HG02840 (cell line): ENCODE measurements around the gene OR2A42.
"Not testable (repeated sequence)": the region's sequence is repeated elsewhere in the genome, so short reads cannot be mapped to it uniquely, and the experiment has no call there.

Experiments used
- ATAC-seq: cut with Tn5 transposase; IDR thresholded peaks from one replicate; pipeline ENCODE4 v1.9.1; 2021; ENCODE audit warnings: mild to moderate bottlenecking, moderate library complexity, moderate number of reproducible peaks; ENCODE audit not compliant: unreplicated experiment, low FRiP score

The OR2A42 gene, protein sequence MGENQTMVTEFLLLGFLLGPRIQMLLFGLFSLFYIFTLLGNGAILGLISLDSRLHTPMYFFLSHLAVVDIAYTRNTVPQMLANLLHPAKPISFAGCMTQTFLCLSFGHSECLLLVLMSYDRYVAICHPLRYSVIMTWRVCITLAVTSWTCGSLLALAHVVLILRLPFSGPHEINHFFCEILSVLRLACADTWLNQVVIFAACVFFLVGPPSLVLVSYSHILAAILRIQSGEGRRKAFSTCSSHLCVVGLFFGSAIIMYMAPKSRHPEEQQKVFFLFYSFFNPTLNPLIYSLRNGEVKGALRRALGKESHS

DNA sequence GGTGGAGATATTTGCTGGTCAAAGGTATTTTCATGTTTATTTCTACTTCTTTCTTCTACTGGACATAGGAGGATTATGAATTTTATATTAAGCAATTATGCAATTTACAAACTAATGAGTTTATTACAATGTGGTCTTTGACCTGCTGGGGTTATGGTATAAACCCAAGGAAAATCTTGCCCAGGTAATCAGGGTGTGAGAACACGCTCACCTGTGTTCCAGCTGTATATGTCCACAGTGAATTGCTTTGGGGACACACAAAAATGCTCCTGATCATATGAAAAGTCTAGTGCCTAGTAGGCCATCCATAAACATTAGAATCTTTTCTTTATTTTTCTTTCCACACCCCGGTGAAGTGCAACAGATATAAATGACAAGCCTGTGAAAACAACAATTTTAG, at the start of gene OR2A42:
TSS of gene OR2A42 (minus strand) at position 241 of the 400 bp plus-strand sequence. CDS start 6,762 bp downstream, outside the sequence.
- not testable (repeated sequence) for ATAC-seq

DNA sequence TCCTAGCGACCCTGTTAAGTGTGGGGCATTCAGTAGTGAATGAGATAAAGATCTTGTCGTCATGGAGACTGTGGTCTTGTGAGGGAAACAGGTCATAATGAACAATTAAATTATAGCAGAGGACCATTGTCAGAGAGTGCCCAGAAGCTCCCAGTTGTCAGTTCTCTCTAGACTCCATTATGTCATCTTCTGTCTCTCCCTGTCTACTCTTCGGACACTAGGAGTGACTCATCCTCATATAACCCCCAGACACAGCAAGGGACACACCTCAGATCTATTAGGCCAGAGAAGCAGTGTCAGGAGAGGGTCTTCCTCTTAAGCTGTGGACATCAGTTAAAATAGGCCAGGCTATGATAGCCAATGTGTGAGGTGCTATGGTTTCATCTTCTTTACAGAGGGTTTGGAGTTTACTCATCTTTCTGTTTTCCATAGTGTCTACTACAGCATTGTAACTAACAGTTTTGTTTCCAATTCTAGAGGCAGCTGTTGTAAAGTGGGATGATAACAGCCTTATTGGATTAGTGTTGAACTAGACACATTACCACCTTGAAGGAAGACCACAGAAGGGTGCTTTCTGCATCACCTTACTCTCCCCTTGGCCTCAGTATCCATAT, 47.9 kb upstream of the OR2A42 start:
- ATAC-seq, result not testable (repeated sequence)

DNA sequence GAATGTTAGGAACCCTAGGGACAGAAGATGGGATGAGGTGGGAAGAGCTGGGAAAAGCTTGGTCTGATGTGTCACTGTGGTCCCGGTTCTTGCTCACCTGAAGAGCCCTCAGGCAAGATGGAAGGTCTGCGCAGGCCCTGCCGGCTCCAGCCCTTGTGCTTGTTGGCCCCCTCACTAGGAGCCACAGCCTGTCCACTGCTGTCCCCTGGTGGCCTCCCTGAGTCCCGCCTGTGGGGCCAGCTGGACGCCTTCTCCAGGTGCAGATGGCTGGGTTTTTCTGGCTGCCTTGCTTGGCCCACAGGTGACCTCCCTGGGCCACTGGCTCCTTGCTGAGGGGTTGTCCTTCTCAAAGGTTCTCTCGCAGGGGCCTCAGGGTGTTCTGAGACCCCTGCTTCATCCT, 44.3 kb upstream of the OR2A42 start:
- not testable (repeated sequence) for ATAC-seq

DNA sequence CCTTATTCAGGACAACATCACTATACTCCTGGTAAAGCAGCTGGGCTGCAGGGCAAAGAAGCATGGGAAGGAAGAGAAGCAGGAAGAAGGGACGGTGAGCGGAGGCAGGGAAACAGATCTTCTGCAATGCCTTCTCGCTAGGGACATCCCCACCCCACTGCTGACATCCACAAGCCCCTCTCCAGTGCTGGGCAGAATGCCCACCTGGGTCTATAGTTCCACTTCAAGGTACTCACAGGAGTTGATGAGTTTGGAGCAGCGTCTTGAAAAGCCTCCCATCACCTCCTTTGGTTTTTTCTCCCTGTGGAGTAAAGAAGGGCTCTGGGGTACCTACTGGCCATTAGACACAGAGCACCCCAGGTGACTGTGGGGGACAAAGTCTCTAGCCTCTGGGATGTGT, 43.1 kb upstream of the OR2A42 start:
- ATAC-seq, result not testable (repeated sequence)

DNA sequence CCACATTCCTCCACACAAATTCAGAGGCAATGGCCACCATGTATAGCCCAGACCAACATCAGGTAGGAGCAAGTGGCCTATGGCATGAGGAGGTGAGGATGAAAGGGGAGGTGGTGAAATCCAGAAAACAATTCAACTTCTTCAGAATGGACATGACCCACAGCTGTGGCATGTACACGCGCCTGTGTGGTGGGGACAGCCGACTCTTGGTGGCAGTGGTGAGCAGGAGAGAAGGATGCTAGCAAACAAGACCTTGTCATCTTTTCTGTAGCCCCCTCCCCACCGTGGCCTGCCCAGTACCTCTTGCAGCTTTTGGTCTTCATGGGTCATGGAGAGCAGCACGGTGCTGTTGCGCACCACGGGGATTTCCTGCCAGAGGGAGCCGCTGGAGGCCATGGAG, 42.6 kb upstream of the OR2A42 start:
- not testable (repeated sequence) for ATAC-seq

DNA sequence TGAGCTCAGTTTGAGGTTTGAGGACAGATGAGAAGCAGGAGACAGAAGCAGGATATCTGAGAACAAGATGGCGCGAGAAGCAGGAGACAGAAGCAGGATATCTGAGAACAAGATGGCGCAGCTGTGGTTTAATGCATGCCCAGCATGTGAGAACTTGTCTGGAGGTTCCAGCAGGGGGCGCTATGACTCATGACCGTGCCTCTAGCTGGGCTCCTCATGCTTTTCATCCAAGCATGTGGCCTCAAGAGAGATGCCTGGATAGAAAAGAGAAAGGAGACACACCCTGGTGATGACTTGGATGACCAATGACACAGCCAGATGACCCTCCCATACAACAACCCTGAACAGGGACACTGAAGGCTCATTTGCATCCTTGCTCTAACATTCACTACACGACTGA, 40.6 kb upstream of the OR2A42 start:
- ATAC-seq, result not testable (repeated sequence)

DNA sequence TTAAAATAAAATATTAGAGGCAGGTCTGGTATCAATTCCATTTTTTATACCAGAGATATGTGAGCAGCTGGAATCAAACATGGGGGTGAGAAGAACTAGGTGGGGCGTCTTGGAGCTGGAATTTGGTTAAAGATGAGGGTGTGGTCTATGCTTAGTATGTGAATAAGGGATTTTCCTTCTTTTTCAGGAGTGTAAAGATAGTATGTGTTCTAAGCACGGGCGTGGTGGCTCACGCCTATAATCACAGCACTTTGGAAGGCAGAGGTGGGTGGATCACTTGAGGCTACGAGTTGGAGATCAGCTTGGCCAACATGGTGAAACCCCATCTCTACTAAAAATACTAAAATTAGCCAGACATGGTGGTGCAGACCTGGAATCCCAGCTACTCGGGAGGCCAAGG, 35.9 kb upstream of the OR2A42 start:
- ATAC-seq, result not testable (repeated sequence)

DNA sequence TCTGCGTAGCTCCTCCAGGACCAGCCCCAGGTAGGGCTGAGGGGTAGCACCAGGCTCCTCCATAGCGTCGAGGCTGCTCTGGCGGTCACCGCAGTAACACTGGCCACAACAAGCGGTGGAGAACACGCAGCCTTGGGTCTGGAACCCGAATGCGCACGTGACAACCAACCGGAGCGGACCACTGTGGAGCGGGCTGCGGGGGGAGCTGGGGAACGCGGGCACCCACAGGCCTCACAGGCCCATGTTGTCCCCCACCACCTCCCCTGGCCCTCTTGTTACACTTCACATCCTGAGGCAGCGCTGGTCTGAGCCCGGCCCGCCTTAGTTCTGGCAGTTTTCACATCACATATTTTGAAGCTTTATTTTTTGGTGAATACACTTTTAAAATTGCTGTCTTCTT, 29.8 kb upstream of the OR2A42 start, which contains the start of gene CTAGE8:
TSS of gene CTAGE8 (minus strand) at position 101 of the 400 bp plus-strand sequence. CDS start at position 63, 38 bp downstream.
- not testable (repeated sequence) for ATAC-seq

DNA sequence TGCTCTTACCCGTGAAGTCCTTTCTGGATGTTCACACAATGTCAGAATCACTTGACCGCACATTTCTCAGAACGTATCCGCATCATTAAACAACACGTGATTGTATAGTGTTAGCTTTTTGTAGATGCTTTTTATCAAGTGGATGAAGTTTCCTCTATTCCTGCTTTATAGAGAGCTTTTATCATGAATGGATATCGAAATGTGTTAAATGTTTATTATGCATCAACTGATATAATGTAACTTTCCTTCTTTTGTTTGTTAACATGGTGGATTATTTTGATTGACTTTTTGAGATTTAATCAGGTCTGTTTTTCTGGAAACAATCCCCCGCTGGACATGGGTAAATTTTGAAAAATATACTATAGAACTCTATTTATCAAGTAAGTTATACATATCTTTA, 25.3 kb upstream of the OR2A42 start, which contains the start of gene OR2A7:
TSS of gene OR2A7 (minus strand) at position 101 of the 400 bp plus-strand sequence. CDS start 5,164 bp downstream, outside the sequence.
- not testable (repeated sequence) for ATAC-seq

DNA sequence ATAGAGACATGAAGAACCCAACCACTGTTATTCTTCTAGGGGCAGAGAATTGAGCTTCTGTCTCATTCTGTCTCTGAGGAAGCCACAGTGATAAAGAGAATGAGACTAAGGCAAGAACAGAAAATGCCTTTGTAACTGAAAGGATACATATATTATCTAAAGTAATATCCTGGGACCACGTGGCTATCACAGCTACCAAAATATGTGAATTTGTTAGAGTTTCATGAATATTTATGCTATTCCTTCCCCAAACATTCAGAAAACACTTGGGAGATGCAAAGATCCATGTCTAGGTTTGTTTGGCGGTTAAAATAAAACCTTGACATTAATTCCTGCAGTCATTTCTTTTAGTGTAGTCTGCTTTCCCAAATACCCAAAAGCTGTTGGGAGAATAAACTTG, 22.7 kb upstream of the OR2A42 start:
- ATAC-seq, result not testable (repeated sequence)

DNA sequence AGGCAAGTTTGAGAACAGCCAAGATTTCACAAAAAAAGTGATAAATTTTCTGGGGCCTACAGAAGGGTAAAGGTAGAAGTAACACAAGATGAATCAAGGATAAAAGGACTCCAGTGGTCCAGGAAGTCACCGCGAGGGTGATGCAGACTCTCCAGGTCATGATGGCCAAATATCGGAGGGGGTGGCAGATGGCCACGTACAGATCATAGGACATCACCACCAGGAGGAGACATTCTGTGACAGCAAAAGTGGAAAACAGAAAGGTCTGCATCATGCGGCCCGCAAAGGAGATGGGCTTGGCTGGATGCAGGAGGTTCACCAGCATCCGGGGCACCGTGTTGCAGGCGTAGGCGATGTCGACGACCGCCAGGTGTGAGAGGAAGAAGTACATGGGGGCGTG, 19.7 kb upstream of the OR2A42 start:
- not testable (repeated sequence) for ATAC-seq

DNA sequence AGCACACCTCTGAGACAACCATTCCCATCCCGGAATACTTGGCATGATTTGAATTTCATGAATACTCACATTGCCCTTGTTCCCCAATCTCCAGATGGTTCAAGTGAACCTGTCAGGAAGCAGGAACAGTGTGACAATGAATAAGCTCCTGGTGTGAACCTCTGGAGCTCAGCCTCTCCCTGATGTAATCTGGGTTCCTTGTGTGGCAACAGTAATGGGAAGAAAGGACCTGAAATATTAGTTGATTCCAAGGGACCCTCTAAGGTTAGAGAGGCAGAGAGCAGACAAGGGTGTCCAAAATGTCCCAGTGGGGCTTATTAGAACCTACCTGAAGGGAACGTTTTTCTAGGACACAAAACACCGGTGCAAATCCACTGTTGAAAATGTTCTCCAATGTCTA, 16.7 kb upstream of the OR2A42 start:
- ATAC-seq, result no peak

DNA sequence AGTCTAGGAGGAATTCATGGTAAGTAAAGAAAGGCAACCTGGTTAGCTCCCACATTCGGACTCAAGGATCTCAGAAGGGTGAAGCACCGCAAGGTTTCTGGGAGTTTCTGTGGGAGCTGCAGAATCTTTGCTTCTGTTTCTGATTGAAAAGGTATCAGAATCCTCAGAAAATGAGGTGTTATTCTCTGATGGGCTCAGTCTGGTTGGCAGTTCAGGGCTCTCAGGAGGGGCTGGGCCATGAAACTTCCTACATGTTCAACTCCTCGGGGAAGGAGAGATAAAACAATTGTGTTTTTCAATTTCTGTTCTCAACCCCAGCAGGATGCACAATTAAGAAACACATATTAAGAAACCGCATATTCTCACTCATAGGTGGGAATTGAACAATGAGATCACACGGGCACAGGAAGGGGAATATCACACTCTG, 16.1 kb upstream of the OR2A42 start:
- no peak for ATAC-seq

DNA sequence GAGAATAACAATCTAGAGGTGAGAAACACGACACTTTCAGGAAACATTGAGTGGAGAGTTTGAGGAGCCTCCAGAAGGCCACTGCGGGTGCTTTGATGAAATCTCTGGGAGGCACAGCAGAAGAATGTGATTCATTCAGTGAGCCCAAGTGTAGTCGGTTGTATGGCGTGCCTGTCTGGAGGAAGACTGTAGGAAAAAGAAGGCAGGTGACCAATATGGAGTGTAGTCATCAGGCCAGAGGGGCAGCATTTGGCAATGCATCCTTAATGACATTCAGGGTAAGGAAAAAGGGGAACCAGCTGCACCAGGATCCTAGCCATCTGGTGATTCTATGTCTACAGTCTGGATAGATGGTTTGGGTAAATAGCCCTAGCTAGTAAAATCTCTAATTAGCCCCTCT, 12.9 kb upstream of the OR2A42 start:
- ATAC-seq, result not testable (repeated sequence)

DNA sequence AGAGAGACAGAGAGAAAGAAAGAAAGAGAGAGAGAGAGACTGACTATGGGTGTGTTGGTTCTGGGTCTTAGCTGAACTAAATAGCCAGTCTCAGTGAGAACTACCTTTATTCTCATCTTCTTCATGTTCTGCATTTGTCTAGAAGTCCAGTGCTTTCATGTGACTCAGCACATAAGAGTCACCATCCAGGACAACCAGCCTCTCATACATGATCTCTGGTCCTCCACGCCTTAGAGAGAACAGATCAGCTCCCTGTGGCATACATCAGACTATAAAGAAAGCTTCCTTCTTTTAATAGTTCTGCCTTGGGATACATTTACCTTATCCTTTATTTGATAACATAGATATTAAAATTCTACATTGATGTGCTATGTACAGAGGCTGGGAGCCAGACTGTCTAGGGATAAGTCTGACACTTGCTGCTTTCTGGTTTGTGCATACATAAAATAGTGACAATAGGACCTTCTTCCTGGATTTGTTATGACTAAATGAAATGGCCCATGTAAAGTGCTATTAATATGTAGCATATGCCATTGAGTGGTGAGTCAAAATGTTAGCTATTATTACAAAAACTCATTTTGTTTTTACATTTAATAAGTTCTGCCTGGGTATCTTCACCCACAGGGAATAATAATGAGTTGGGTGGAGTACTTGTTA, 8.4 kb upstream of the OR2A42 start:
- not testable (repeated sequence) for ATAC-seq

DNA sequence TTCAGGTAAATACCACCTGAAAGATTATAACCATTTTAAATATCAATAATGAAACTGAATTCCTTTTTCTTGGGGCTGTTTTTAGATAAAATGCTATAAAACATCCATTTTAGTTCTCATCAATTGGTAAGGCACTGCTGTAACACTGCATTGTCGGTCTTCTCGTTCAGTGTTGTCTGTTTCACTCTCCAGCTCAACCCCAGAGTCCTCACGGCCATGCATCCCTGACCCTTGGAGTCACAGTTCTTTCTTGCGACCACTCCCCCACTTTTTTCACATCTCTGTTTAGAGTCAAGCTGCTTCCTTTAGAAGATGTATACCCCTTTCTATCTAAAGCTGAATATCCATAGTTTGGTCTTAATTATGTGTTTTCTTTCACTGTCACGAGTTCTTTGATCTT, 7.6 kb upstream of the OR2A42 start:
- ATAC-seq, result not testable (repeated sequence)

DNA sequence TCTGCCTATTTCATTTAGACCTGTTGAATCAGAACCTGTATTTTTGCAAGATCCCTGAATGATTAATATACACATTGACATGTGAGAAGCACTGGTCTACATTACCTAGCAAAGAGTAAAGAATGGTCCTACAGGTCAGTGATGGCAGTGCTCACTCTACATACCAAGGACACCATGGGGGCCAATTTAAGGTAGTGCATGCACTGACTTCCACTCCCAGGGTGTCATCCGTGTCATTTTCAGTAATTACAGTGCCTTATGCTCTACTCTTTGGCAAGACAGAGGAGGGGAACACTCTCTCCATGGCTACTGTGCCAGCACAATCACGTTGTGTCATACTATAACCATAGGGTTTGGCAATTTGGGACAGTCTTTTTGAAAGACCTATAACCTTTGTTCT, 6.0 kb upstream of the OR2A42 start:
- not testable (repeated sequence) for ATAC-seq

DNA sequence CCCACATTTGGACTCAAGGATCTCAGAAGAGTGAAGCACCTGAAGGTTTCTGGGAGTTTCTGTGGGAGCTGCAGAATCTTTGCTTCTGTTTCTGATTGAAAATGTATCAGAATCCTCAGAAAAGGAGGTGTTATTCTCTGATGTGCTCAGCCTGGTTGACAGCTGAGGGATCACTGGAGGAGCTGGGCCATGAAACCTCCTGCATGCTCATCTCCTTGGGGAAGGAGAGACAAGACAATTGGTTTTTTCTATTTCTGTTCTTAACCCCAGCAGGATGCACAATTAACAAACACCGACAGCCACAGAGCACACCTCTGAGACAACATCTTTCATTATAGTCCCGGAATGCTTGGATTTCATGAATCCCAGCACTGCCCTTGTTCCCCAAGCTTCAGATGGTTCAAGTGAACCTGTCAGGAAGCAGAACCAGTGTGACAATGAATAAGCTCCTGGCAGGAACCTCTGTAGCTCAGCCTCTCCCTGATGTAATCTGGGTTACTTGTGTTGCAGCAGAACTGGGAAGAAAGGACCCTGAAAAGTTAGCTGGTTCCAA, 799 bp downstream of the OR2A42 start:
- not testable (repeated sequence) for ATAC-seq

DNA sequence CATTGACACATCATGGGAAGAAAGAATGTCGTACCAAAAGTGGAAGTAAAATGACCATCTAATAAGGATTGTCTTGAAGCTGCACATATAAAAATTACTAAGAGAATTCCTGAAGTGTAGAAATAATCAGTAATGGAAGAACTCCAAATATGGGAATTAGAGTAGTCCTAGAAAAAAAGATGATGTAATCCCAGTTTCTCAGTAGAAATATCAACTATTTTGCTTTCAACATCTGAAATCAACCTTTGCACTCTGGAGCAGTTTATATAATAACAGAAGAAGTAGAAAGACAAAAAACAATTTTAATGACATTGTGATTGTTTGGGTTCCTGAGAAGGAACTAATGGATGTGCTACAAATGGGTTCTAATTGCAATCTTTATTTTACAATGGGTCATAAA, 6.4 kb downstream of the OR2A42 start:
- not testable (repeated sequence) for ATAC-seq

DNA sequence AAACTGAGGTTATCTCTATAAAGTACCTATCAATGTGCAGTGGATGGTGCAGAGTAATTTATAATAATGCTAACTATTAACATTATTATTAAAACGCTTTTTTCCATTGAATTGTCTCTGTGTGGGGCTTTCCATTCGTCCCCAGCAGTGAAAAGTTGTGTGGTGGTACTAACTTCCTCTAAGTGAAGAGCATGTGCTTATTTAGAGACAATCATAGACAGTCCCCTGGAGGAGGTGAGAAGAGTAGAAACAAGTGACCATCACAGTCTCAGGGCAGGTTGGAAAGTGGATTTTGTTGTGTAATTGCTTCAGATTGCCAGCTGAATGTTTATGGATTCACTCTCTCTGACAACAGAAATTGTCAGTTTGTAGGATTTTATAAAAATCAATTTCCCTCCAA, 8.4 kb downstream of the OR2A42 start:
- ATAC-seq, result not testable (repeated sequence)

DNA sequence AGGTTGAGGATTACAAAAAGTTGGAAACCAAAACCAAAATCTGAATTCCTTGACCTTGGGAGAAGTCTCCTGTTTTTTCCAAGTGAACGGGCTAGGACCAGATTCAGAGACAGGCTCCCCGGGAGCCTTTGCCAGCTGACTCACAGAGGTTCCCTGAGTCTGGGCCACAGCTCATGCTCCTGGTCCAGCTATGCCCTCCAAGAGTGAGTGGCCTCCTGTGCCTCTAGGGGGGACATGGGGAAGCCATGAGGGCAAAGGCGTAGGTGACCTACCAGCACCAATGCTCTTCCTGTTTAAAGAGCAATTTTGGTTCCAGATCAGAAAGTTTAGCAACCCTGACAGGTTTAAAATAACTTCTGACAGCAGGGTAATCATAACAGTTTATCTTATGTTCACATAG, 10.6 kb downstream of the OR2A42 start:
- ATAC-seq, result not testable (repeated sequence)
